Measurements from ENCODE around the gene POGK.
"Not testable (repeated sequence)": the region's sequence is repeated elsewhere in the genome, so short reads cannot be mapped to it uniquely, and the experiment has no call there.

Gene POGK

DNA sequence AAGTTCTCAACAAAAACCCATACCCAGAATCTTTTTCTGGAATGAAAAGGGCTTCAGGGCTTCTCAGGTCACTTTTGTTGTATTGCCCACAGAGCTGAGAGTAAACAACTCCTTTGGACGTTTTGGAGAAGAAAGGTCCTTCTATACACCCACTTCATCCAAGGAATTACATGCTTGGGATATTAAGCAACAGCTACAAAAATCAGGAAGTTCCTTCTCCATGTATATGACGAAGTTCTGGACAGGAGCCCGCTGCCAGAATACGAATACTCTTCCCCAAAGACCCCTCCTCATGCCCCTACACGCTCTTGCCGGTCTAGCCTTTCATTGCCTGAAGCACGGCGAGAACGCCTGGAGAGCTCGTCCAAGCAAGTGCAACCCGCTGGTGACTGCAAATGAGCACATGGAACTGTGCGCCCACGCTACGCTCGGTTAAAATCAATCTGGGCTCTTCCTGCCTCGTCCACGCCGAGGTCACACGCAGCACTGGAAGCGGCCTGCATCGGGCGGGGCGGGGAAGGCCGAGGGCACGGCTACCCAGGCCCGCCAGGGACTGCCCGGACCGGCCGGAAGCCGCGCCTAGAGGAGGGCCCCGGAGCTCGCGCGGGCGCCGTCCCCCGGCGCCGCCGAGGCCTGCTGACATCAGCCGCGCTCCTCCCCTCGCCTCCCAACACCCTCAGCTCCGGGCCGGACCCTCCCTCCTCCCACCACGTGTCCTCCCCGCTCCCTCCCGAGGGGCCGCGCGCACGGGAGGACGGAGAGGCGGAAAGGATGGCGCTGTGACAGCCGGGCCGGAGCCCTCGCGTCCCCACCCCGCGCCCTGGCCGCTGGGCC, at the start of gene POGK:
Gene POGK (plus strand): TSS at position 710 of the 834 bp plus-strand sequence. CDS start 1,482 bp downstream, outside the sequence.
- DNase-seq = peak; percentile 85 to 87

- DNase-seq = no peak
Measured at GRCh38 chr1:166796620-166797236, 42.5 kb upstream of the POGK start.

GRCh38 chr1:166808952-166809351, 30.3 kb upstream of the POGK start:
- DNase-seq = no peak

DNA sequence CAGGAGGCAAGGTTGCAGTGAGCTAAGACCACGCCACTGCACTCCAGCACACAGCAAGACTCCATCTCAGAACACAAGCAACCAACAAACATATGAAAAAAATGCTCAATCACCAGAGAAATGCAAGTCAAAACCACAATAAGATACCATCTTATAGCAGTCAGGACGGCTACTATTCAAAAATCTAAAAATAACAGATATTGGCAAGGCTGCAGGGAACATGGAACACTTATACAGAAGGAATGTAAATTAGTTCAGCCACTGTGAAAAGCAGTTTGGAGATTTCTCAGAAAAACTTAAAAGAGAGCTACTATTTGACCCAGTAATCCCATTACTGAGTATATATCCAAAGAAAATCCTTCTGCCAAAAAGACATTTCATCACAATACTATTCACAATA, 27.6 kb upstream of the POGK start:
- DNase-seq = no peak

DNA sequence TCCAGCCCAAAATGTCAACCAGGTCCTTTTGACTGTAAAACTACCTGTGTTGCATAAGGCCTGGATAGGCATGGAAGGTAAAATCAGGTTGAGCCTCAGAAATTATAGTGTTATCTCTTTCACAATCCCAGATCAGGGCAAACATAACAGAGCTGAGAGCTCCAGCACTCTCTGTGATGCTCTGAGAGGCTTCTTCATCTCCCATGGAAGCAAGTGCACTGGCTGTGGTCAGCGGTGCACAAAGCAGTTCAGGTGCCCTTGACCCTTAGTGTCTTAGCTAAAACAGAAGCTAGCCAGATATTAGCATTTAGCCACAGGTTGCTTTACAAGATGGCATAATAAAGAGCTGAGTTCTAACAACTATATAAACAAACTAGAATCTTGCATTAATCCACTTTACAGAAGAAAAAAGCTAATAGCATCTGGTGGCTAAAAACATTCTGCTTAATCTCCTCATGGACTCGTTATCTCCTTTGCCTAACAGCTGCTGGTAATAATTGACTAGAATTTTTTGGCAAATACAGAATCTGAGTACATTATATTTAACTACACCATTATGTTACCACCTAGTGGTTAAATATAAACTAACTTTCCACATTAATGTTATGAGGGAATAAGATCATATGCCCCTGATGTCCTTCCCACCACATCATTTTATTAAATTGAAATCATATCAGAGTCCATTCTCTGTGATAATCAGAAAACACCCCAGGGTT, 25.6 kb upstream of the POGK start:
- DNase-seq = no peak

GRCh38 chr1:166814611-166815010, 24.7 kb upstream of the POGK start:
- DNase-seq = no peak

DNA sequence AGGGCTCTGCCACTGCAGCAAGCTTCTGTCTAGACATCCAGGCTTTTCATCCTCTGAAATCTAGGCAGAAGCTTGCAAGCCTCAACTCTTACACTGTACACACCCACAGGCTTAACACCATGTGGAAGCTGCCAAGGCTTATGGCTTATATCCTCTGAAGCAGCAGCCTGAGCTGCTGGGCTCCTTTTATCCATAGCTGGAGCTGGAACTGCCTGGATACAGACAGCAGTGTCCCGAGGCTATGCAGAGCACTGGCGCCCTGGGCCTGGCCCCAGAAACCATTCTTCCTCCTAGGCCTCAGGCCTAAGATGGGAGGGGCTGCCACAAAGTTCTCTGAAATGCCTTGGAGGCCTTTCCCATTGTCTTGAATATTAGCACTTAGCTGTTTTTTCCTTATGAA, 19.3 kb upstream of the POGK start:
- no peak for DNase-seq

DNA sequence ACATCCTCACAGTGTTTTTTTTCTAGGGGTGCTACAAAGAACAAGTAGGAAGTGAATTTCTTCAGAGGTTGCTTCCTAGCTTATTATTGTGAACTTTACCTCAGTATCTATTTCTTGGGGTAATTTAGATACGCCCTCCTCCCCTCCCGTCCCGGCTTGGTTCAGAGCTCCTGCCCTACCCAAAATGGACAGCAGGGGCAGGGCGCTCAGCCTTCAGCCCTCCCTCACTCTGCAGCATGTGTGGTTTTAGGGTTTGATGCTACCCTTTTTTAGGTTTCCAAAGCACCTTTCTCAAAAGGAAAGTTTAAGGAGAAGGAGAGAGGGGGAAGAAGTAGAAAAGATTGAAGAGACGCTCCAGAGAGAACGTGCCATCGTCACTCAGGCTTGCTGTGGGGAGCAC, 16.9 kb upstream of the POGK start:
- DNase-seq = no peak

DNA sequence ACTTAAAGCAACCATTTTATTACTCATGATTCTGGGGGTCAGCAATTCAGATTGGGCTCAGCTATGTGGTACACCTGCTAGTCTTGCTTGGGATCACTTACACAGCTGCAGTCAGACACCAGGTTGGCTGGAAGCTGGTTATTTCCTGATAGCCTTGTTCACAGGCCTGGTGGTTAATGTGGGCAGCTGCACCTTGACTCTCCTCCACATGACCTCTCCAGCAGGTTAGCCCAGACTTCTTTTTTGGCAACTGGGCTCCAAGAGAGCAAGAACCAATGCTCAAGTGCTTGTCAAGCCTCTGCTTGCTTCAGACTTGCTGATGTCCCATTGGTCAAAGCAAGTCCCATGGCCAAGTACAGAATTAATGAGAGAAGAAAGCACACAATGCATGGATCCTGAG, 11.8 kb upstream of the POGK start:
- DNase-seq = no peak

DNA sequence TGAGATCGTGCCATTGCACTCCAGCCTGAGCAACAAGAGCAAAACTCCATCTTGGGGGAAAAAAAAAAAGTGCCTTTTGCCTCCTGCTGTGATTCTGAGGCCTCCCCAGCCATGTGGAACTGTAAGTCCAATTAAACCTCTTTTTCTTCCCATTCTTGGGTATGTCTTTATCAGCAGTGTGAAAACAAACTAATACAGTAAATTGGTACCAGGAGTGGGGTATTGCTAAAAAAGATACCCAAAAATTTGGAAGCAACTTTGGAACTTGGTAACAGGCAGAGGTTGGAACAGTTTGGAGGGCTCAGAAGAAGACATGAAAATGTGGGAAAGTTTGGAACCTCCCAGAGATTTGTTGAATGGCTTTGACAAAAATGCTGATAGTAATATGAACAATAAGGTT, 9.5 kb upstream of the POGK start:
- DNase-seq = not testable (repeated sequence)

GRCh38 chr1:166836733-166837132, 2.5 kb upstream of the POGK start:
- DNase-seq = no peak

DNA sequence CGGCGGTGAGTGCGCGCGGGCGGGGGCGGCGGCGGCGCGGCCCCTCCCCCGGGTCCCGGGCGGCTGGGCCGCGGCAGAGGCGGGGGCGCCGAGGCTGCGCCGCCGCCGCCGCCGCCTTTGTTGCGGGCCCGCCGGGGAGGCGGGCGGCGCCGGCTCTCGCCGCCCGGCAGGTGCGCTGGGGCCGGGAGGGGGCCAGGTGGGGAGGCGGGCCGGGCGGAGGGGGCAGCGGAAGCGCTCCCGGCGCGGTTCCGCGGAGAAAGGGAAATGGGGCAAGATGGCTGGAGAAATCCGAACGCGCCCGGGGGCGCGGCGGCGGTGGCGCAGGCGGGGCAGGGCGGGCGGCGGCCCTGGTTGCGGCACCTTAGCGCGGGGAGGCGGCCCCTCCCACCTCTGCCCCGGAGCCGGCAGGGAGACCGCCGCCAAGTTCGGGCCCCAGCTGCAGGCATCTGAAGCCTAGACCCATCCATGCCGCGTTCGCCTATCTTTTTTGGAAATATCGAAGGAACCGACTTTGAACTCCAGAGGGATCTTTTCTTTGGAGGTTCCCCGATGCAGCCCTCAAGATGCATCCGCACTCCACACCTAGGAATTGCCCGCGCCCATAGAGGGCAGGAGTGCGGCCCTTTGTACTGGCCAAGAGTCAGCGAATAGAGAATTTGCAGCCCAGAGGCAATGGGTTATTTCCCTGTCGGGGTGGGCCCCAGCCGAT, 479 bp downstream of the POGK start:
- DNase-seq = peak; percentile 28 to 54

- no peak for DNase-seq
Measured at GRCh38 chr1:166840309-166841274, 1.3 kb downstream of the POGK start.

DNA sequence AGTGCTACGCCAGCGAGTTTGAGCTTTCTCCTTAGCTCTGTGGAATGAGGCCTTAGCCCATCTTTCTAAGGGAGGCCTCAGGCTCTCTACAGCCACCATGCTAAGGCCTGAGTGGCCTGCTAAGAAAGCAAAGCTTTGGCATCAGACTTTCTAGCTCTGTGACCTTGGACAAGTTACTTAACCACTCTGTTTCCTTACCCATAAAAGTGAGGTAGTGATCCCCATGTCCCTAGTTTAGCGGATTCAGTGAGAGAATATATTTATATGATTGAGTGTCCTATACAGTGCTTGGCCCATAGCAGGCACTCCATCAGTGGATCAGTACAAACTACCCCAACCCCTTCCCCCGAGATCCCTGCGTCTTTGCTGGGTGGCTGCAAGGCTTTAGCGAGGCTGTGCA, 4.0 kb downstream of the POGK start:
- DNase-seq = no peak

DNA sequence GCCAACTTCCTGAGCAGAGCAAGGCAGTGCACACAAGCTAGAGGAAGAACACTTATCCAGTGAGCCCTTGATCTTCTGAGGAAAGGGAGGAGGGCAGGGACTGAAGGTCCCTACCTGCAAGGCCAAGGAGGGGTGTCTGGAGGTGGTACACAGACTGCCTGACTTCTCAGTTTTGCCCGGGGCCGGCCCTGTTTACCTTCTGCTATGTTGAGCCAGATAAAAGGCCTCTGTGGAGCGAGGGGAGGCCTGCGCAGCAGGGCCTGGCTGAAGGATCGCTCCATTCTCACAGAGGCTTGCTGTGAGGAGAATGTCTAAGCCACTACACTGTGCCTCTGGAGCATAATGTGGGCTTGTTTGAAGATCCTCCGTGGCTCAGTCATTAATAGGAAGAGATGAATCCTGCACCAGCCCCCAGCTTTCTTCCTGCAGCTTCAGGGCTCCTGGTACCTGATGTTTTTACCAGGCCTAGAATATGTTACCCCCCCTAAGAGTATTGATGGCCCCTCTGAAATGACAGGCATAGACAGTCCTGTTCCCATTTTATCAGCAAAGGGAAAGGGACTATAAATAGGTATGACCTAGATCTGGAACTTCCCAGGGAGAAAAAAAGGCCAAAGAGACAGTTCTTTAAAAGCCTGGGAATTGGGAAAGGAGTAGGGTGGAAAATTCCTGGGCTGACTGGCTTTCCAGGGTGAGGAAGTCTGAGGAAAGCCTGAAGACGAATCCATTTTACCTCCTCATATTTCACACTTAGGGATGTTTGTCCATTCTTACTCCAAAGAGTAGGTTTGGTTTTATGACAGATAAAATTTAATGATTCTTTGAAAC, 4.7 kb downstream of the POGK start:
- no peak for DNase-seq

DNA sequence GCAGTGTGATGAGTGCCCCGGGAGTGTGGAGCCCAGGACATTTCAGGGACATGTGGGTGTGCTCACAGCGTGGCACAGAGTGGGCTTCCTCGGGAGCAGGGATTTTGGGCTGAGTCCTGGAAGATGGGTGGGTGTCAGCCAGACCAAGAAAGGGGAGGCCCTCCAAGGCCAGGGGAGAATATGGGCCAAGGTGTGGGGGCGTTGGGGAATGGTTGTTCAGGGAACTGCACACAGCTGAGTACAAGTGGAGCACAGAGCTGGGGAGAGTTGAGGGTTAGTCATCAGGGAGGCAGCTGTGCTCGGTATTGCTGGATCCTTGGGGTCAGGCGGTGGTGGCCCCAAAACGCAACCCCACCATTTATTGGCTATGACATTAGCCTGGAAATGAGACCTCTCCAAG, 5.5 kb downstream of the POGK start:
- DNase-seq = no peak

DNA sequence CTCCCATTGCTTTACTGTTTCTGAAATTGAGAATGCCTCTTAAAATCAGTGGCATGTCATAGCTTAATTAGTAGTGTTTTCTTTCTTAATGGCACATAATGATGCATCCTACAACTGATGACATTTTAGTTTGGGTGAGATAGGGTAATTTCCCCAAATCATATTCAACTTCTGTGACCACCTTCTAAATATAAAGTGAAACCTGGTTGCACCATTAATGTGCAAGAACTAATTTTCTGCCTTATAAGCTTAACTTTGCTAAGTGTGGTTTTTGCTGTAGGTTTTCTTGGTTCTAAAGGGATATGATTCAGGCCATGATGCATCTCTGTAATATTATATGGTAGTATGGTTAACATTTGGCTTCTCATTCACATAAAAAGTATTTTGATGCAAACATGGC, 8.9 kb downstream of the POGK start:
- DNase-seq = no peak

DNA sequence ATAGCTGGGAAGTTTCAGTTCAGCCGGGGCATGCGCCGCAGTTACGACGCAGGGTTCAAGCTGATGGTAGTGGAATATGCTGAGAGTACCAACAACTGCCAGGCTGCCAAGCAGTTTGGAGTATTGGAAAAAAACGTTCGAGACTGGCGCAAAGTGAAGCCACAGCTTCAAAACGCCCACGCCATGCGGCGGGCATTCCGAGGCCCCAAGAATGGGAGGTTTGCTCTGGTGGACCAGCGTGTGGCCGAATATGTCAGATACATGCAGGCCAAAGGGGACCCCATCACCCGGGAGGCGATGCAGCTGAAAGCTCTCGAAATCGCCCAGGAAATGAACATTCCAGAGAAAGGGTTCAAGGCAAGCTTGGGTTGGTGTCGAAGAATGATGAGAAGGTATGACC, 9.9 kb downstream of the POGK start:
- no peak for DNase-seq

- DNase-seq = no peak
Measured at GRCh38 chr1:166852918-166853317, 13.6 kb downstream of the POGK start.

GRCh38 chr1:166855558-166855957, 16.3 kb downstream of the POGK start:
- DNase-seq = no peak

DNA sequence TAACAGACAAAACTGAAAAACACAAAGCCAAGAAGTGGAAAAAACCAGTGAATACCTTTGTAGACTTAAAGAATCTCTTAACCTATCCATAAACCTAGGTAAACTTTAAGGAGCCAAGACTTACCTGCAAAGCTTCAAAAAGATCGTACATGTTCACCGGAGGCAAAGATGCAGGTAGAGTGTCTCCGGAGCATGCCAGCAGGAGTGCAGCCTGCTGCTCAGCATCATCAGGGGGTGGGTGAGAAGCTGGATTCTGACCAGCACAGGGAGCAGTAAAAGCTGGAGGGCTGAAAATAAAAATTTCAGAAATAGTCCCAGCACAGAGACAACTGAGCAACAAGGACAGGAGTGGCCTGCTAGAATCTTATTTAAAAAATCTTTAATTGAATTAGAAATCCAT, 18.7 kb downstream of the POGK start:
- DNase-seq = no peak

Data from NCI-H1930 (cell line).